ENCODE data around the gene CDCA8.

The CDCA8 gene

DNA sequence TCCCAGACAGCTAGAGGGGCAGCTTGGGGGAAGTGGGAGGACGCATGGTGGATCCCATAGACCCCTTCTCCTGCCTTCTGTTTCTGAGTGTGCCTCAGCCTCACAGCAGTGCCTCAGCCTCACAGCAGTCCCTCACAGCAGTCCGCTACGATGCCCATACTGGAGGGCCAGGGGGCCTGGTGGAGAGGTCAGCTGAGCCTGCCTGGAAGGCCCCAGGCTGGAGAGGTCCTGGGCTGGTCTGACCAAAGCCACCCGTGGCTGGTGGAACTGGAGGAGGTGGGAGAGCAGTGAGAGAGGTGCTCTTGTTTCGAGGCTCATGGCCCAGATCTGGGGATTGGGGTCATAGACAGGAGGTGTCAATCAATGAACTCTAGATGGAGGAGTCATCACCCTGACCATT lies 41.6 kb upstream of the CDCA8 start:
- no peak overlapping the region for H2AFZ ChIP-seq (ENCODE audit: low read depth, low read length, severe bottlenecking)
- TF ChIP-seq, protein P1, sequence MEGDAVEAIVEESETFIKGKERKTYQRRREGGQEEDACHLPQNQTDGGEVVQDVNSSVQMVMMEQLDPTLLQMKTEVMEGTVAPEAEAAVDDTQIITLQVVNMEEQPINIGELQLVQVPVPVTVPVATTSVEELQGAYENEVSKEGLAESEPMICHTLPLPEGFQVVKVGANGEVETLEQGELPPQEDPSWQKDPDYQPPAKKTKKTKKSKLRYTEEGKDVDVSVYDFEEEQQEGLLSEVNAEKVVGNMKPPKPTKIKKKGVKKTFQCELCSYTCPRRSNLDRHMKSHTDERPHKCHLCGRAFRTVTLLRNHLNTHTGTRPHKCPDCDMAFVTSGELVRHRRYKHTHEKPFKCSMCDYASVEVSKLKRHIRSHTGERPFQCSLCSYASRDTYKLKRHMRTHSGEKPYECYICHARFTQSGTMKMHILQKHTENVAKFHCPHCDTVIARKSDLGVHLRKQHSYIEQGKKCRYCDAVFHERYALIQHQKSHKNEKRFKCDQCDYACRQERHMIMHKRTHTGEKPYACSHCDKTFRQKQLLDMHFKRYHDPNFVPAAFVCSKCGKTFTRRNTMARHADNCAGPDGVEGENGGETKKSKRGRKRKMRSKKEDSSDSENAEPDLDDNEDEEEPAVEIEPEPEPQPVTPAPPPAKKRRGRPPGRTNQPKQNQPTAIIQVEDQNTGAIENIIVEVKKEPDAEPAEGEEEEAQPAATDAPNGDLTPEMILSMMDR (IDR thresholded peaks at IDR 0.05; ENCODE audit: insufficient read depth, low read length, poor library complexity, severe bottlenecking) = no peak
- no peak for TF ChIP-seq EZH2phosphoT487 (conservative IDR thresholded peaks at IDR 0.05; ENCODE audit: low read length)
- no peak overlapping the region for H3K4me2 ChIP-seq (ENCODE audit: low read depth, low read length, poor library complexity, severe bottlenecking)
- H3K9ac ChIP-seq (ENCODE audit: low read length) = no peak overlapping the region
- H3K27me3 ChIP-seq (ENCODE audit: low read length) = no peaks in the 10 kb centered on the region
- no peaks in the 10 kb centered on the region for H4K20me1 ChIP-seq (ENCODE audit: low read depth, low read length)
- no peaks in the 10 kb centered on the region for H3K79me2 ChIP-seq (ENCODE audit: insufficient read depth, low read length)
- no peaks in the 10 kb centered on the region for H3K9me2 ChIP-seq (replicated peaks; ENCODE audit: insufficient read depth, low read length)
- no peaks in the 10 kb centered on the region for H3K9me3 ChIP-seq (ENCODE audit: insufficient read depth, low read length)
- H3K27ac ChIP-seq (ENCODE audit: low read depth, low read length) = no peak overlapping the region
- H3F3A ChIP-seq (ENCODE audit: insufficient read depth) = no peaks in the 10 kb centered on the region
- H3K36me3 ChIP-seq (ENCODE audit: low read length) = no peaks in the 10 kb centered on the region
- H3K4me3 ChIP-seq (ENCODE audit: insufficient read depth, low read length, poor library complexity, severe bottlenecking) = no peak overlapping the region

DNA sequence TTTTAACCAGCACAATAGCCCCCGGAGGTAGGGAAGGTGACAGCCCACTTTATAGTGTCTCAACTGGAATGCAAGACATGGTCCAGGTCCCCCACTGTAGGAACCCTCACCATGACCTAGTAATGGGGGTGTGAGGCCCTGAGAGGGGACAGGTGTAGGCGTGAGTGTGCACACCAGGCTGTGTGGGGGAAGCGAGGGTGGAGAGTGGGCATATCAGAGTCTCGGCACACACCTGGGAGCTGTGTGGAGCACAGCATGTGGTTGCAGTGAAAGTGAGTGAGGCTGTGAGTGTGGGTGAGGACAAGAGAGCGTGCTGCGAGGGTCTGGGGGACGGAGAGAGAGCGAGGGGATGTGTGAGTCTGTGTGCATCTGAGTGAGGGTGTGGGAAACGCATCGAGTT lies 40.5 kb upstream of the CDCA8 start:
- no peak overlapping the region for H3K9ac ChIP-seq (ENCODE audit: low read length)
- H3K79me2 ChIP-seq (ENCODE audit: insufficient read depth, low read length) = no peaks in the 10 kb centered on the region
- no peak overlapping the region for H3K27ac ChIP-seq (ENCODE audit: low read depth, low read length)
- no peak overlapping the region for H2AFZ ChIP-seq (ENCODE audit: low read depth, low read length, severe bottlenecking)
- no peak overlapping the region for H3K4me2 ChIP-seq (ENCODE audit: low read depth, low read length, poor library complexity, severe bottlenecking)
- no peaks in the 10 kb centered on the region for H3K27me3 ChIP-seq (ENCODE audit: low read length)
- H3K36me3 ChIP-seq (ENCODE audit: low read length) = no peaks in the 10 kb centered on the region
- H4K20me1 ChIP-seq (ENCODE audit: low read depth, low read length) = no peaks in the 10 kb centered on the region
- no peaks in the 10 kb centered on the region for H3K9me3 ChIP-seq (ENCODE audit: insufficient read depth, low read length)
- no peaks in the 10 kb centered on the region for H3F3A ChIP-seq (ENCODE audit: insufficient read depth)
- H3K4me3 ChIP-seq (ENCODE audit: insufficient read depth, low read length, poor library complexity, severe bottlenecking) = no peak overlapping the region
- H3K9me2 ChIP-seq (replicated peaks; ENCODE audit: insufficient read depth, low read length) = no peaks in the 10 kb centered on the region
- TF ChIP-seq, protein P1 (IDR thresholded peaks at IDR 0.05; ENCODE audit: insufficient read depth, low read length, poor library complexity, severe bottlenecking) = no peak
- TF ChIP-seq EZH2phosphoT487 (conservative IDR thresholded peaks at IDR 0.05; ENCODE audit: low read length) = no peak

DNA sequence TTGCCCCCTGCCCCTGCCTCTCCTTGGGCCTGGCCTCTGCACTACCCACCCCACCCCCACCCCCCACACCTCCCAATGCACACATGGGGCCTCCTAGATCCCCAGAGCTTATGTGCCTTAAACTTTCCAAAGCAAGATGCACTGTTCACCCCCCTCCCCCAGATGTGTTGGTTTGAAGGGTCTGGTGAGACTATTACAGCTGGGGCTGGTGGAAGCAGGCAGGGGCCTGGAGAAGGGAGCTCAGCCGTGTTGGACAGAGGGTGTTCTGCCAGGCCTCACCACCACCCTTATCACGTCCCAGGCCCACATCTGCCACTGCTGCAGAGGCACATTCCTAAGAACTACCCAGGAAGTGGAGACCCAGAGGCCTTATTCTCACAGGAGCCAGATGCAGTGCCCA lies 39.3 kb upstream of the CDCA8 start:
- Histone ChIP-seq H3K9ac (ENCODE audit: low read length) (no peak overlapping the region), H3K9me3 (ENCODE audit: insufficient read depth, low read length) (no peaks in the 10 kb centered on the region), H3K79me2 (ENCODE audit: insufficient read depth, low read length) (no peaks in the 10 kb centered on the region), H4K20me1 (ENCODE audit: low read depth, low read length) (no peaks in the 10 kb centered on the region), H3K27me3 (ENCODE audit: low read length) (no peaks in the 10 kb centered on the region), H3K4me3 (ENCODE audit: insufficient read depth, low read length, poor library complexity, severe bottlenecking) (no peak overlapping the region), H2AFZ (ENCODE audit: low read depth, low read length, severe bottlenecking) (no peak overlapping the region), H3K4me2 (ENCODE audit: low read depth, low read length, poor library complexity, severe bottlenecking) (no peak overlapping the region), H3K36me3 (ENCODE audit: low read length) (no peaks in the 10 kb centered on the region), H3K9me2 (replicated peaks; ENCODE audit: insufficient read depth, low read length) (no peaks in the 10 kb centered on the region), H3K27ac (ENCODE audit: low read depth, low read length) (no peak overlapping the region), H3F3A (ENCODE audit: insufficient read depth) (no peaks in the 10 kb centered on the region)
- no peak for TF ChIP-seq EZH2phosphoT487 (conservative IDR thresholded peaks at IDR 0.05; ENCODE audit: low read length)
- TF ChIP-seq, protein P1 (IDR thresholded peaks at IDR 0.05; ENCODE audit: insufficient read depth, low read length, poor library complexity, severe bottlenecking) = no peak
